GM19023 (cell line): ENCODE measurements around the gene CCT6A.
A peak's percentile ranks its signal among the peaks of the same experiment; 100 is the strongest.
"Not testable (repeated sequence)": the region's sequence is repeated elsewhere in the genome, so short reads cannot be mapped to it uniquely, and the experiment has no call there.

Experiments used
- ATAC-seq: cut with Tn5 transposase; IDR thresholded peaks from one replicate; pipeline ENCODE4 v1.9.1; 2021; ENCODE audit warnings: mild to moderate bottlenecking, moderate library complexity; ENCODE audit not compliant: unreplicated experiment

The CCT6A gene

DNA sequence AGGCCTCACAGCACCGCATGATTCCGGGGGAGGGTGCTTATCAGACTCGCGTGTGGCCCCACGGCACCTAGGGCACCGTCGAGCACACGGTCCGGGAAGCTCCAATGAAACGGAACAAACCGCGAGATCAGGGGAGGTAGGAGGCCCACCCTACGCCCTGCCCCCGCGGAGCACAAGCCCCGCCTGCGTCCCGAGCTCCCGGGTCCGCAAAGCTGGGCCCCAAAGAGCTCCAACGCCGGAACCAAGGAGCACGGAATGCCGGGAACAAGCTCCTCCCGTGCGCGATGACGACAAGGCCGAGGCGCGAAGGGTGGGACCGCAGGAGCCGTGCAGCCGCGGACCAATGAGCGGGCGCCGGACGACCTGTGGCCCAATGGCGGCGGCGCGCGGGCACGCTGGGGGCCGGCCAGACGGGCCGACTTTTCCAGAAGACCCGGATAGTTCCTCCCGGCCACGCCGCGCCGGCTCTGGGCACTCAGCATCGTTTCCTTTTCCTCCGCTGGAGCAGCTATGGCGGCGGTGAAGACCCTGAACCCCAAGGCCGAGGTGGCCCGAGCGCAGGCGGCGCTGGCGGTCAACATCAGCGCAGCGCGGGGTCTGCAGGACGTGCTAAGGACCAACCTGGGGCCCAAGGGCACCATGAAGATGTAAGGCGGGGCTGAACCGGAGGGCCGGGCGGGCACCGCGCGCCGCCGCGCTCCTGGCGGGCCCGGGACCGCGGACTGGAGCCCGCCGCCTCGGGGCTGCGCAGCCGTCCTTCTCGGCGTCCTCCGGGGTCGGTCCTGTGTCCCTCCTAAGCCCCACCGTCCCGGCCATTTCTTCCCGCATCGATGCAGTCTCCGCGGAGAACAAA lies at the start of gene CCT6A, which contains the start of gene PSPH:
TSS of gene CCT6A (plus strand) at position 427 of the 853 bp plus-strand sequence. CDS start at position 511, 84 bp downstream.
TSS of gene PSPH (minus strand) at position 106 of the 853 bp plus-strand sequence. CDS start 30,232 bp downstream, outside the sequence.
- peak; percentile 97 for ATAC-seq

- no peak for ATAC-seq
These were observed 47.8 kb upstream of the CCT6A start for GRCh38 chr7:56003749-56004148.

DNA sequence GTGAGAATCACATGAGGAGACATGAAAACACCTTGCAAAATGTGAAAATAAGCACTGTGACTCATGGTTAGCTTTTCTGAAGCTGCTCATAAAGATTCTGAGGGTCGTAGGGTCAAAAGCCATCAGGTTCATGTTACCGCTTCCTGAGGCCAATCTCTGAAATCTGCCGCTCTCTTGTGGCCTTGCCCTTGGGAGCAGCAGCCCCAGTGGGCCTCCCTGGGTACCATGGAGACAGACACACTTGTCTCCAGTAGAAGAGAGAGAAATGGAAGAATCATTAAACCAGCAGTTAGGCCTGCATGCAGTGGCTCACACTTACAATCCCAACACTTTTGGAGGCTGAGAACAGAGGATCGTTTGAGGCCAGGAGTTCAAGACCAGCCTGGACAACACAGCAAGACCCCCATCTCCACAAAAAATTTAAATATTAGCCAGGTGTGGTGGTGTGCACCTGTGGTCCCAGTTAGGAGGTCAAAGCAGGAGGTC lies 44.4 kb upstream of the CCT6A start:
- no peak for ATAC-seq

- ATAC-seq, result no peak
These were observed 43.7 kb upstream of the CCT6A start for GRCh38 chr7:56007891-56008290.

DNA sequence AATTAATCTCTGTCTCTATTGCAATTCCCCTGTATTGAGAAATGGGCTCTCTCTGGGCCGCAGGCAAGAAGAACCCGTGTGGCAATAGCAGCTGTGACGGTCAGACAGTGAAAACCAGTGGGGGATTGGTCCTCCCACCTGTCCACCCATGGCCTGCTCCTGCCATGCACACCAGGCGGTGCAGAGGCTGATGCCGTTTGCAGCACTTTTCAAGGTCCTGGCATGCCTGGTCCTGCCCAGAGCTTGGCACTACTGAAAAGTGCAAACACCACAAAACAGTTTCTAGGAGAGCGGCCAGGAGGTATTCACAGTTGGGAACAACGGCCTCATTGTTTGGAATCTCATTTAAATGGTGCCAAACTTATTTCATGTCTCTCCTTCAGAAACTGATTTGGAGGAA lies 41.9 kb upstream of the CCT6A start:
- no peak for ATAC-seq

GRCh38 chr7:56017015-56017414 lies 34.5 kb upstream of the CCT6A start:
- not testable (repeated sequence) for ATAC-seq

DNA sequence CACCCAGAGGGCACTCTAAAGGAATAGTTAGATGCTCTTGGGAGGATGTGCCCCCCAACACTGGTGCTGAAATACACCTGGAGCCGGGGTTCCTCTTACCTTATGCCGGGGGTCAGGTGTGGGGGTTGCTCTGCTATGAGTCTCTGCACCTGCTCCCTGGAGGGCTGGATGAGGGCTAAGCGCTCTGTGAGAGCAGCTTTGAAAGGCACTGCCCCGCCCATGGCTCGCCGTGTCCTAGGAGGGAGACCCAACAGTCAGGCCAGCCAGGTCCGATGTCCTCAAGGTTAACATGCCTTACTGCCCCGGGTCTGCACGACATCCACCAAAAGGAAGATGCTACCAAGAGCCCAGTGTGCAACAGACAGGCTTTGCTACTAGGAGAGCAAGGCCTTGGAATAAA lies 32.1 kb upstream of the CCT6A start:
- ATAC-seq, result no peak

DNA sequence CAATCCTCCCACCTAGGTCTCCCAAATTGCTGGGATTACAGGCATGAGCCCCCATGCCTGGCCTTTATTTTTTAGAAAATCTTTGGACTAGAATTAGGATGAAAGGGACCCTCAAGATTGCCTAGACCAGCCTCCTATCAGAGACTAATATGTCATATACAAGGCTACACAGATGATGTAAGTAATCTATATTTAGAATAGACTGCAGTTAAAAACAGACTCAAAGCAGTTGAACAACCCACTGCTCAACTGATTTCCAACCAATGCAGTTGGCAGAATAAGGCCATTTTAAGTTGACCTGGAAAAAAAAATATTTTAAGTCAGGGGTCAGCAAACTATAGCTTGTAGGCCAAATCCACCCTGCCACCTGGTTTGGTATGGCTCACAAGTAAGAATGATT lies 28.1 kb upstream of the CCT6A start:
- ATAC-seq, result no peak

DNA sequence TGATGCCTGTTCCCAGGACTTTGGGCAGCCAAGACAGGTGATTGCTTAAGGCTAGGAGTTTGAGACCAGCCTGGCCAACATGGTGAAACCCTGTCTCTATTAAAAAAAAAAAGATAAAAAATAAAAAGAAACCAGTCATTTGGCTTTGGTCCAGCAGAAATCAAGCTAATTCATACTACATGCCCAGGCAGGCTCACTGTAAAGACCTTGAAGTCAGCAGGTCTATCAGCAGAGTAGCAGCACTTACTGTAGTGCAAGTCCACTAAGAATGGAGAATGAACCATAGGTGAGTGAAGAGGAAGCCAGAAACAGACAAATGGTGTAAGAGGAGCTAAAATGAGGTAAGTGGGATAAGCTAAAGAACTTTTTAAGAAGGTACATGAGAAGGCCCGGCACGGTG lies 25.0 kb upstream of the CCT6A start:
- ATAC-seq, result no peak

- no peak for ATAC-seq
These were observed 22.5 kb upstream of the CCT6A start for GRCh38 chr7:56028942-56029630.

GRCh38 chr7:56030340-56030739 lies 21.2 kb upstream of the CCT6A start:
- ATAC-seq, result no peak

- not testable (repeated sequence) for ATAC-seq
These were observed 20.0 kb upstream of the CCT6A start for GRCh38 chr7:56031556-56031955.

GRCh38 chr7:56032578-56032977 lies 19.0 kb upstream of the CCT6A start:
- ATAC-seq, result not testable (repeated sequence)

GRCh38 chr7:56033671-56034432 lies 17.7 kb upstream of the CCT6A start:
- peak; percentile 98 for ATAC-seq

- no peak for ATAC-seq
These were observed 10.8 kb upstream of the CCT6A start for GRCh38 chr7:56040730-56041129.

- not testable (repeated sequence) for ATAC-seq
These were observed 5.8 kb upstream of the CCT6A start for GRCh38 chr7:56045758-56046157.

DNA sequence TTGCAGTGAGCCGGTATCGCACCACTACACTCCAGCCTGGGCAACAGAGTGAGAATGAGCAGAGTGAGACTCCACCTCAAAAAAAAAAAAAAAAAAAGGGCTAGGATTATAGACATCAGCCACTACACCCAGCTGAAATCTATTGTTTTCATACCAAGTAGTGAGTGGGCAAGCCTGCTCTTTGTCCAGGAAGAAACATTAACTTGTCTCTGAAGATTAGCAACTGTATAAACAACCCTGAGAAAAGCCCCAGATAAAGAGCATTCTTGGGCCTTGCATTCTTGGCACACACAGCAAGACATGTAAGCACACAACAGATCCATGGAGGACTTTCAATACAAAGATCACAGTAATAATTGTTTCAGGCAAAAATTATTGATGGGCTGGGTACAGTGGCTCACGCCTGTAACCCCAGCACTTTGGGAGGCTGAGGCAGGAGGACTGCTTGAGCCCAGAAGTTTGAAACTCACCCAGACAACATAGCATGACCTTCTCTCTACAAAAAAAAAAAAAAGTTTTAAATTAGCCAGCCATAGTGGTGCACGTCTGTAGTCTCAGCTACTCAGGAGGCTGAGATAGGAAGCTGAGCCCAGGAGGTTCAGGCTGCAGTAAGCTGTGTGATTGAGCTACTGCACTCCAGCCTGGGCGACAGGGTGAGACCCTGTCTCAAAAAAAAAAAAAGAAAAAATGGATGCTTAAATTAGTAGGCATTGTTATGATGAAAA lies 4.7 kb upstream of the CCT6A start:
- no peak for ATAC-seq

DNA sequence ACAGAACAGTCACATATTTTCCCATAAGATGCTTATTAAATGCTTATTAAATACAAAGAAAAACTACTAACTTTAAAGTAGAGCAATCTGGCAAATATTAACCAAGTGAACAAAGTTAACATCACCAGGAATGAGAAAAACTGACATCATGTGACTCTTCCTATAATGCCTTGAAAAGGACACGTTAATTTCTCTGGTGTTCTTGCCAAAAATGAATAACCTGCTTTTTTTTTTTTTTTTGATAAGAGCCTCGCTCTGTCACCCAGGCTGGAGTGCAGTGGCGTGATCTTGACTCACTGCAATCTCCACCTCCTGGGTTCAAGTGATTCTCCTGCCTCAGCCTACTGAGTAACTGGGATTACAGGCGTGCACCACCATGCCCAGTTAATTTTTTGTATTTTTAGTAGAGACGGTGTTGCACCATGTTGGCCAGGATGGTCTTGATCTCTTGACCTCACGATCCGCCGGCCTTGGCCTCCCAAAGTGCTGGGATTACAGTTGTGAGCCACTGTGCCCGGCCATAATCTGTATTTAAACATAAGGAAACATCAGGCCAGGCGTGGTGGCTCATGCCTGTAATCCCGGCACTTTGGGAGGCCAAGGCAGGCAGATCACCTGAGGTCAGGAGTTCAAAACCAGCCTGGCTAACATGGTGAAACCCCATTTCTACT lies 4.0 kb upstream of the CCT6A start:
- not testable (repeated sequence) for ATAC-seq

GRCh38 chr7:56048245-56048644 lies 3.3 kb upstream of the CCT6A start:
- no peak for ATAC-seq

- not testable (repeated sequence) for ATAC-seq
These were observed 2.8 kb upstream of the CCT6A start for GRCh38 chr7:56048763-56049162.
